RWPE1 (cell line): ENCODE data around the gene IGLL5.

ENCODE experiments used
- CTCF ChIA-PET: fragments of 350-600 bp; sonication (Branson Sonifier 250); formaldehyde crosslinking; extraction: SDS; loops from one replicate; lab custom pipeline; 2021; lab: Yijun Ruan, JAX
- POLR2A ChIA-PET: fragments of 400-600 bp; formaldehyde crosslinking; extraction: SDS; loops from one replicate; lab custom pipeline; 2020; ENCODE audit warnings: antibody characterized with exemption; ENCODE audit not compliant: low non-redundant PET; lab: Yijun Ruan, JAX
- DNase-seq: peaks from one replicate; pipeline ENCODE4 v3.0.0; 2012; ENCODE audit warnings: low spot score
- H3K27ac ChIP-seq: fragments of 450-650 bp; 2 replicates; pipeline ENCODE4 v1.5.1; 2017
- TF ChIP-seq, protein P1 (sequence below): fragments of 450-650 bp; conservative IDR thresholded peaks from 2 replicates; pipeline ENCODE4 v1.5.1; 2017; ENCODE audit warnings: low read depth, mild to moderate bottlenecking

IGLL5 gene

GRCh38 chr22:22924369-22925145 lies 36.9 kb downstream of the IGLL5 start:
- no peak for DNase-seq
- H3K27ac ChIP-seq, result no peak overlapping the region
- CTCF ChIA-PET, result no interaction called here
- TF ChIP-seq, protein P1, sequence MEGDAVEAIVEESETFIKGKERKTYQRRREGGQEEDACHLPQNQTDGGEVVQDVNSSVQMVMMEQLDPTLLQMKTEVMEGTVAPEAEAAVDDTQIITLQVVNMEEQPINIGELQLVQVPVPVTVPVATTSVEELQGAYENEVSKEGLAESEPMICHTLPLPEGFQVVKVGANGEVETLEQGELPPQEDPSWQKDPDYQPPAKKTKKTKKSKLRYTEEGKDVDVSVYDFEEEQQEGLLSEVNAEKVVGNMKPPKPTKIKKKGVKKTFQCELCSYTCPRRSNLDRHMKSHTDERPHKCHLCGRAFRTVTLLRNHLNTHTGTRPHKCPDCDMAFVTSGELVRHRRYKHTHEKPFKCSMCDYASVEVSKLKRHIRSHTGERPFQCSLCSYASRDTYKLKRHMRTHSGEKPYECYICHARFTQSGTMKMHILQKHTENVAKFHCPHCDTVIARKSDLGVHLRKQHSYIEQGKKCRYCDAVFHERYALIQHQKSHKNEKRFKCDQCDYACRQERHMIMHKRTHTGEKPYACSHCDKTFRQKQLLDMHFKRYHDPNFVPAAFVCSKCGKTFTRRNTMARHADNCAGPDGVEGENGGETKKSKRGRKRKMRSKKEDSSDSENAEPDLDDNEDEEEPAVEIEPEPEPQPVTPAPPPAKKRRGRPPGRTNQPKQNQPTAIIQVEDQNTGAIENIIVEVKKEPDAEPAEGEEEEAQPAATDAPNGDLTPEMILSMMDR, result no peak
- POLR2A ChIA-PET, result no interaction called here

DNA sequence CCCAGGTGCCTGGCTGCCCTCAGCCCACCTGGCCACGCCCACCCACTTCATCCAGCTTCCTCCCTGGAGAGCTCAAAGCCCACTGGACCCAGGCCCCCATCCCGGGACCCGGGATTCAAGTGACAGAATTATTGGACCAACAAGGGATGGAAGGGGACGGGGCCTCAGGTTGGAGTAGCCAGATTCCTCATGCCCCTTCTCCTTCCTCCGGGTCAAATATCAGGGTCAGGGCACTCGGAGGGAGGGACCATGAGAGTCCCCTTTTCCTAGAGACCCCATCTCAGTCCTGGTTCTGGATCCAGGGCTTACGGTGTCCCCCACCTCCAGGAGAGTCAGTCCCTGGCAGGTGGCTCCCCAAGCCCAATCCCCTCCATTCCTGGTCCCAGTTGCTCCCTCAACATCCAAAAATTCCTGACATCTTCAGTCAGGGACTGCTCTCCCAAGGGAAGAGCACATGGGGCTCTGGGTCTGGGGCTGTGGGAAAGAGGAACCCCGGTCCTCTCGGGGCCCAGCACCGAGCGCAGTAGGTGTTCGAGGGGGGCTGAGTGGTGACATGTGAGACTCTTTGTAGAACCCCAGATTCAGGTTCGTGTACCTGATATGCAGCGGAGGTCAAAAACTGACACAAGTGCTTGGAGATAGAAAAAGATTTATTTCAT lies 37.7 kb downstream of the IGLL5 start:
- ChIA-PET CTCF (no interaction called here), POLR2A (no interaction called here)
- H3K27ac ChIP-seq, result no peak overlapping the region
- DNase-seq, result no peak
- TF ChIP-seq, protein P1, result no peak

DNA sequence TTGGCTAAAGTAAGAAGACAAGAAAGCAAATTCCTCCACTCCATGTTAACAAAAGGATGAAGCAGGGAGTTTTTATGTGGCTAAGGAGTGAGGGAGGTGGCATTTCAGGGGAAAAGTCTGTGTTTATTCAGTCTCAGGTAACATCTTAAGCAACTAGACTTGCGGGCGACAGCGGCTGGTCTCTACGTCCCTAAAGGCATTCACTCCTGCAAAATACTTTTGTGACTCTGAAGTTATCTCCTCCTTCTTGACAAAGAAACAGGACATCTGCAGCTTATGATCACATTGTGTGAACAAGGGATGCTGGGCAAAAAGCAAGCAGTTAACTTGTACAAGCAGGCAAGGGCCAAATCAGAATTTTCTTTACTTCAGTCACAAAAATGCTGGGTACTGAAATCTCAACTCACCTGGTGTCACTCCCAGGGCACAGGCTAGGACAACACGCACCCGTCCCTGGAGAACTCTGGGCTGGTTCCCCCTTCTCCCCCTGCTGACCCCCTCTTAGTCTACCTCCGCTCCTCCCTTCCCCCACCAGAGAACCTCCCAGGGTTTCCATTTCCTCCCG lies 38.3 kb downstream of the IGLL5 start:
- no peak overlapping the region for H3K27ac ChIP-seq
- POLR2A ChIA-PET, result no interaction called here
- CTCF ChIA-PET, result no interaction called here
- TF ChIP-seq, protein P1, result no peak
- DNase-seq, result no peak

DNA sequence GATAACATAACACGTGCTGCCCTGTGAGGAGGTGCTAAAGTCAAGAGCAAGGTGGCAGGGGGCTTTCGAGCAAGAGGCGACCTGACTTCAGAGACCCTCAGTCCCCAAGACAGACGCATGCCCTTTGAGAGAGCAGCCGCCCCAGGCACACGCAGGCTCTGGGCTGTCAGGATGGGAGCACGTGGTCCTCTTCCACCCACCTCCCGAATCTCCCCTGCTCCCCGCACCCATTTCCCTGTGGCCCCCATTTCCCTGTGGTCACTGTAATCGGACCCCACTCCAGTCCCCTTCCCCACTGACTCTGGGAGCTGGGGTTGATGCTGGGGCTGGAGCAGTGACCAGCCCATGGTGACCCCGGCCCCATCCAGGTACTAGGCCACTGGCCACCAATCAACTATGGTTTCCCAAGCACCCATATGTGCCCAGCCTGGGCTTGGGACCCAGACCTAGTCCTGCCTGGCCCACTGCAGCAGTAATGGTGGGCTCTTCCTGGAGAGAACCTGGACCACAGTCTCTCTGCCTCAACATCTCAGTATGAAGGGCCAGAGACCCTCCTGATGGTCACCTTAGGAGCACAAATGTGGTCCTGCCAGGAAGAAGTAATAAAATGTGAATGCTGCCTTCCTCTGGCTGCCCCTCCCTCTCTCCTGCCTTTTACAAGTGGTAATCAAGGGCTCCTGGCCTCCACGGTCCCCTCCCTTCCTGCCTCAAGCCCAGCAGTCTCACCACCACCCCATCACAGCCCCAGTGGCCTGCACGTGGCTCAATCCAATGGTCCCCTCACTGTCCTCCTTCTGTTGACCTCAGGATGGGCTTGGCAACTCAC lies 39.0 kb downstream of the IGLL5 start:
- CTCF ChIA-PET, result no interaction called here
- POLR2A ChIA-PET, result no interaction called here
- no peak for DNase-seq
- H3K27ac ChIP-seq, result no peak overlapping the region
- TF ChIP-seq, protein P1, result no peak

- TF ChIP-seq, protein P1, result no peak
- no peak overlapping the region for H3K27ac ChIP-seq
- ChIA-PET CTCF (no interaction called here), POLR2A (no interaction called here)
- DNase-seq, result no peak
Measured at GRCh38 chr22:22927196-22927887, 39.7 kb downstream of the IGLL5 start.
